GM12891 (cell line): ENCODE data around the gene RCBTB2. TPM values are rescaled to one million over a fixed set of nuclear protein-coding genes. Genes with fewer than 3 reads are reported as not detected.
"Not testable (repeated sequence)": the region's sequence is repeated elsewhere in the genome, so short reads cannot be mapped to it uniquely, and the experiment has no call there.

Experiments
- DNase-seq: peaks from one replicate; pipeline ENCODE4 v3.0.0; 2011; ENCODE audit warnings: low spot score; ENCODE audit not compliant: insufficient read length
- FAIRE-seq: peaks from 2 replicates; lab custom pipeline; 2011; peaks lifted over from hg19 to GRCh38; lab: Jason Lieb, UNC
- PAX5 ChIP-seq: IDR thresholded peaks from 2 replicates; pipeline ENCODE4 v1.6.1; 2011; ENCODE audit warnings: low read length, moderate library complexity, mild to moderate bottlenecking; ENCODE audit not compliant: insufficient read depth, severe bottlenecking
- POLR2A ChIP-seq: IDR thresholded peaks from 2 replicates; pipeline ENCODE4 v1.6.1; 2011; ENCODE audit warnings: low read depth, low read length, control low read depth
- POLR2AphosphoS5 ChIP-seq: IDR thresholded peaks from 2 replicates; pipeline ENCODE4 v1.6.1; 2011; ENCODE audit warnings: low read depth, low read length, control low read depth
- POU2F2 ChIP-seq: IDR thresholded peaks from 2 replicates; pipeline ENCODE4 v1.6.1; 2011; ENCODE audit warnings: low read depth, mild to moderate bottlenecking, control low read depth, low read length, moderate library complexity
- SPI1 ChIP-seq: IDR thresholded peaks from 2 replicates; pipeline ENCODE4 v1.6.1; 2011; ENCODE audit warnings: low read depth, low read length, control low read depth
- TAF1 ChIP-seq: IDR thresholded peaks from 2 replicates; pipeline ENCODE4 v1.6.1; 2011; ENCODE audit warnings: low read depth, low read length, control low read depth
- polyA plus RNA-seq: library from polyadenylated mRNA; unstranded; fragments of >200 nt; gene quantifications from one replicate; pipeline ENCODE4 v1.2.1, GENCODE V29; 2012; ENCODE audit warnings: low read depth, missing spikeins, inconsistent platforms; ENCODE audit not compliant: missing spikeins

Gene RCBTB2
- 15.5 TPM for polyA plus RNA-seq

DNA sequence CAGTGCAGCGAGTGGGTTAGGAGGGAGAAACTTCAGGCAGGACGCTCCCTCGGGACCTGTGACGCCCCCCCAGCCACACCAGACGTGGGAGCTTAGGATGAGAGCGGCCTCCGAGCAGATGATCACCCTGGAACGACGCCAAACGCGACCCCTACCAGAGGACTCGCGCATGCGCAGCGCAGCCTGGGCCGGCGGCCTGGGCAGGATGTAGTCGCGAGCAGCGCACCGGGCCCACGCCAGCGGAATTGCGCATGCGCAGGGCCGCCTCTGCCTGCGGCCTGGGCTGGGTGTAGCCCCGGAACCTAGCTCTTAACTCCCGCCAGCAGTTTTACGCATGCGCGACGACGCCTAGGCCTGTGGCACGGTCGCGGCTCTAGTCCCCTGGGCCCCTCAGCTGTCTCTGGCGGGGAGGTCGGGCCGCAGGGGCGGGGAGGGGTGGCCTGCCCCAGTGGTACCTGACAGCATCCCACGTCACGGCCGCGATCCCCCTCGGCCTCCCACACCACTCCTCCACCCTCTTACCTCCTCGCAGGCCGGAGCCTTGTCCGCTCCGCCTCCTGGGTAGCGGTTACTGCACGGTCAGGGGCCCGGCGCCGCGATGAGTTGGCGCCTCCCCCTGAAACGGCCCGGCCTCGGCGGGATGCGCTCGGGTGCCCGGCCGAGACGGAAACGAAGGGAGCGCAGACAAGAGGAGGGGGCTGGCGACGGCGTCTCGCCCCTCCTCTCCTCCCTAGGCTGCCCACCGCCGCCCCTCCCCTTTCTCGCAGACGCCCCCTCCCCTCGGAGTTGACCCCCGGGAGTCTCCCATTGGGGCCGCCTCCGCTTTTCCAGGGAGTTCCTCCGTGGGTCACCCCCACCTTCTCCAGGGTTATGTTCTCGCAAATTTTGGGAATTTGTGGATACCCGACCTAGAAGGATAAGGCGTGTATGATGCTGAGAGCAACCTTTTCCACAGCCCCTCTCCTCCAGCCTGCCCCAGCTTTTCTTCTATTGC is at the start of gene RCBTB2:
RCBTB2 (minus strand) TSS at position 575 of the 994 bp plus-strand sequence. CDS start 11,141 bp downstream, outside the sequence.
- TF ChIP-seq POLR2A = peak; percentile 88
- TF ChIP-seq SPI1 = no peak
- peak; percentile 34 for TF ChIP-seq POU2F2
- TF ChIP-seq TAF1 = peak; percentile 65
- TF ChIP-seq POLR2AphosphoS5 = peak; percentile 84
- peak; percentile 54 for TF ChIP-seq PAX5
- FAIRE-seq (peak; percentile 100), DNase-seq (peak; percentile 88)

DNA sequence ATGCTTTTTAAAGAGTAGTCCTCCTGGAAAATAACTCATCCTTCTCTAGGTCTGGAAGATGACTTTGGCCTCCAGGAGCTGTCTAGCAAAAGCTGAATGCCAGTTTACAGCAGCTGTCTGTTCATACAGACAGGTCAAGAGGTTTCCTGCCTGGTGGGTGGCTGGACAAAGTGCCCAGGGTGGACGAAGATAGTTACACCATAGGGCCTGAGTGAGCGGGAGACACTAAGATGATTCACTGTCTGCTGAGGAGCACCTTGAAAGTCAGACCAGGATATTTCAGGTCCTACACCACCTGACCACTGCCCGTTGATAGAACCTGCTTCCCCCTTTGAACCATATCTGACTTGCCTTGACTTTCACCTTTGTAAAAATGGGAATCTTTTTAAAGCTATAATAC is 49.2 kb upstream of the RCBTB2 start:
- FAIRE-seq (no peak), DNase-seq (no peak)
- TF ChIP-seq PAX5 (no peak), POU2F2 (no peak), POLR2A (no peak), TAF1 (no peak), POLR2AphosphoS5 (no peak), SPI1 (no peak)

DNA sequence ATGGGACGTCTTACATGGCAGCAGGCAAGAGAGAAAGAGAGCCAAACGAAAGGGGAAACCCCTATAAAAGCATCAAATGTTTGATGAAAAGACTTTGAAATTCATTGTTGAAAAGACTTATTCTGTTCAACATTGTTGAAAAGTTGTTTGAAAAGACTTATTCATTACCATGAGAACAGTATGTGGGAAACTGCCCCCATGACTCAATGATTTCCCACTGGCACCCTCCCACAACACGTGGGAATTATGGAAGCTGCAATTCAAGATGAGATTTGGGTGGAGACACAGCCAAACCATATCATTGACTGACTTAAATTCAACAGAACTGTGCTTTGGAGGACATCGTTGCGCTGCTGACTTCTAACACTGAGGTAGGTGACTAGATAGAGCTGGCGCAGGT is 48.0 kb upstream of the RCBTB2 start:
- TF ChIP-seq POLR2AphosphoS5 (no peak), TAF1 (no peak), PAX5 (no peak), SPI1 (no peak), POU2F2 (no peak)
- DNase-seq (no peak), FAIRE-seq (no peak)

DNA sequence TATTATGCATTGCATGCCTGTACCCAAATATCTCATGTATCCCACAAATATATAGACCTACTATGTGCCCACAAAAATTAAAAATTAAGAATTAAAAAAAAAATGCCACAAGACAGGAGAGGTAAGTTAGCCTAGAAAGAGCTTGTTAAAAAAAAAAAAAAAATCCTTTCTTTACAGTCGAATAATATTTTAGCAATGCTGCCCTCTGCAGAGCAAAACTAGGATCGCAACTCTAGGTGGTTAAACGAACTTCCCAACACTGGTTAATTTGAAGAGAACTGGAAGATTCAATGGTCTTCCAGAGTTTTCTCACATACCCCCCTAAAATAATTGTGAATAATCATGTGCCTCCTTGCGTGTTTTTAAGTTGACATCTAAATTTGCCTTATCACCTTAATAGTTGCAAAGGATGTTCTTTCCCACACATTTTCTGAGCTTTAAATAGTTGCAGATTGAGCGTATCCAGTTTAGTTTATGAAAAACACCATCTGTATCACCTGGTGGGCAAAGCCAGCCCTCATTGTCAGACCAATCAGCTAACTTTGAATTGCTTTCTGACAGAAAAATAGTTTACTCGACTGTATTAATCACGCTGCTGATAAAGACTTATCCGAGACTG is 47.4 kb upstream of the RCBTB2 start:
- TF ChIP-seq POLR2AphosphoS5 (no peak), PAX5 (no peak), POLR2A (no peak), SPI1 (no peak), TAF1 (no peak), POU2F2 (no peak)
- FAIRE-seq = peak; percentile 58
- DNase-seq = no peak

DNA sequence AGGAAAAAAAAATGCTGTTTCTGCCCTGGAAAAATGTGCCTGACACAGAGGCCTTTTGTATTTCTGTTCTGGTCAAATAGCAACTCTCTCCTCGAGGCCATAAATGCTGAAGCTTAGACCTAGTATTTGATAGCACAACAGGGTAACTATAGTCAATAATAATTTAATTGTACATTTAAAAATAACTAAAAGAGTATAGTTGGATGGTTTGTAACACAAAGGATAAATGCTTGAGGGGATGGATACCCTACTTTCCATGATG is 47.0 kb upstream of the RCBTB2 start:
- not testable (repeated sequence) for FAIRE-seq, DNase-seq

DNA sequence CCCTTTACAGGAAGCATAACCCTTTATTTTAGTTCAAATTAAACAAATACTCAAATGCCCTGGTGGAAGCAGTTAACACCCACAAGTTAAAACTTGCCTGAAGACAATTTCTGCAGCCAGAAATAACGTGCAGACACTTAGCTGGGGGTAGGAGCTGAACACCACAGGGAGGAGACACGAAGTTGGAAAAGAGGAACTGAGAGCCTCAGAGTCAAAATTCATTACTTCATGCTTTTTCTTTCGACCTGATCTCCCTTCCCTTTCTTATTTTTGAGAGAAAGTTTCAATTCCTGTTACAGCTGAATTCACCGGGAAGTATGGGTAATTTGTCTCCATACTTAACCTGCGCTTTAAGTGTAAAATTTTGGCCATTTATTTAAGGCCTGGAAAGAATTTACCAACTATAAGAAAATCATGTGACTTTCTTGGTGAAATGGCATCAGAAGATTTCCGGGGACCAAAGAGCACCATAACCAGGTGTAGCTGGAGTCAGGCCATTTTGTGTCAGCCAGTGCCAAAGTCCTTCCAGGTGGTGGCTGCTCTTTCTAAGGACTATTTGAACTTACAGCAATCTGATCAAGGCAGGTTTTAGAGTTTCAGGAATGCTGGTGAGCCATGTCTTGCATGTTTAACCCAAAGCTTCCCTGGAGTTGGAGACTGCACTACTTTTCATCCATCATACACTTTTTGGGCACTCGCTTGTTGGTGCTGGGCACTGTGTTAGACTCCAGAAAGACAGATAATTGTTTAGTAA is 46.5 kb upstream of the RCBTB2 start:
- DNase-seq = no peak
- FAIRE-seq = peak; percentile 83
- TF ChIP-seq SPI1 = peak; percentile 100
- no peak for TF ChIP-seq TAF1
- TF ChIP-seq POLR2AphosphoS5 = no peak
- no peak; the same call in 1 of the 2 replicates for TF ChIP-seq POLR2A
- TF ChIP-seq PAX5 = peak; percentile 56
- TF ChIP-seq POU2F2 = peak; percentile 85

DNA sequence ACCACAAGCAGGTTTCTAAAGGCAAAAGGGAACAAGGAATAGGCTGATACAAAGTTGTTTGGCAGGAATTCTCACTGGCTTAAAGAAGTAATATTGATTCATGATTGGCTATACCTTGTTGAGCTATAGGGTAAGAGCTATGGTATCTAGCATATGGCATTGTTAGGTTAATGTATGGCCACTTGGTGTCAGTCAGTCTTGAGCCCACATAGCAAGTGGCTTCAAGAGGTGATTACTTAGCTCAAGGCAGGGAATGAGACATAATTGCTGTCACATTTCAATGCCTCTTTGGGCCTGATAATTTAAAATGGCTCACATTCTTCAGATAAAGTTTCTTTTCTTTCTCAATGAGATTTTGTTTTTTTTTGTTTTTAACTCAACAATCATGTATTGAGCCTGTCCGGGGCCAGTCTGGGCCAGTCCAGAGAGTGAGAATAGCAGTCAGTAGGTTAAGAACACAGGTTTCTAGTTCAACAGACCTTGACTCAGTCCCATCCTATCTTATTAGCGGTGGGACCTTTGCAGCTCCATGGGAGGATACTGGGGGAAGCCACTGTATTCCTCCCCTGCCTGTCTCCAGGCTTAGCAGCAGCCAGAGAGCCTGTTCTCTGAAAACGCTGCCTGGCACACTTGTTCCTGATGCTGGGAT is 45.8 kb upstream of the RCBTB2 start:
- FAIRE-seq (peak; percentile 87), DNase-seq (no peak)
- TF ChIP-seq POLR2AphosphoS5 = no peak
- TF ChIP-seq POU2F2 = no peak
- TF ChIP-seq TAF1 = no peak
- no peak for TF ChIP-seq PAX5
- TF ChIP-seq POLR2A = no peak; the same call in 1 of the 2 replicates
- no peak for TF ChIP-seq SPI1

DNA sequence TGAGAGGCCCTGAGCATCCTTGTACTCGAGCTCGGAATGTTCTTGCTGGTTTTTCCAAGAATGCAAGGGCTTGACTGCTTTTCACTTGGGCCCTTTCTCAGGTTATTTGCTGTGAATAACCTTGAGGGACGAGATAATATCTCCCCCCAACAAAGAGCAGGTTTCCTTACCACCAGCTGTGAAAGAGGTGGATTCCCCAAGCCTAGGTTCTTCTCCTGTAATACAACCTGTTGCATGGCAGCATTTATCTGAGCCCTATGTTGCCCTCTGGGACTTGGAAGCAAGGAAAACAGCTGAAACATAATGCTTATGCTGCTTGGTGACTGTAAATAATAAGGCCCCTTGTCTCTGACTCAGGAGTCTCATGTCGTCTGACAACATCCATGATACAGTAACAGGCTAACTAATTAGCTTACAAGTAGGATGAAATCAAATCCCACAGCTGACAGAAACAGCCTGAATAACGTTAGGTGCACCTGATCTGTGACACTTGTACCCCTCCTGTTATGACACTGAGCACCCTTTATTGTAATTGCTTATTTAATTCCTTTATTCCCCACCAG is 43.6 kb upstream of the RCBTB2 start:
- DNase-seq (no peak), FAIRE-seq (peak; percentile 76)
- TF ChIP-seq POU2F2 (no peak), PAX5 (no peak), POLR2AphosphoS5 (no peak), SPI1 (no peak), TAF1 (no peak), POLR2A (no peak)
